ENCODE results near the gene GPR4.
A peak's percentile ranks its signal among the peaks of the same experiment; 100 is the strongest.
"Not testable (repeated sequence)": the region's sequence is repeated elsewhere in the genome, so short reads cannot be mapped to it uniquely, and the experiment has no call there.

Gene GPR4

GRCh38 chr19:45601524-45602374, at the start of gene GPR4:
Gene GPR4, minus strand, starts transcription at chr19:45602212. Its CDS starts 10,346 bp downstream, at chr19:45591866.
- peak in 1 of 2 experiments; percentile 23 for DNase-seq

GRCh38 chr19:45650722-45651121, 48.7 kb upstream of the GPR4 start:
- DNase-seq, result no peak

- DNase-seq, result no peak
Observed at GRCh38 chr19:45646345-45646698, 44.3 kb upstream of the GPR4 start.

DNA sequence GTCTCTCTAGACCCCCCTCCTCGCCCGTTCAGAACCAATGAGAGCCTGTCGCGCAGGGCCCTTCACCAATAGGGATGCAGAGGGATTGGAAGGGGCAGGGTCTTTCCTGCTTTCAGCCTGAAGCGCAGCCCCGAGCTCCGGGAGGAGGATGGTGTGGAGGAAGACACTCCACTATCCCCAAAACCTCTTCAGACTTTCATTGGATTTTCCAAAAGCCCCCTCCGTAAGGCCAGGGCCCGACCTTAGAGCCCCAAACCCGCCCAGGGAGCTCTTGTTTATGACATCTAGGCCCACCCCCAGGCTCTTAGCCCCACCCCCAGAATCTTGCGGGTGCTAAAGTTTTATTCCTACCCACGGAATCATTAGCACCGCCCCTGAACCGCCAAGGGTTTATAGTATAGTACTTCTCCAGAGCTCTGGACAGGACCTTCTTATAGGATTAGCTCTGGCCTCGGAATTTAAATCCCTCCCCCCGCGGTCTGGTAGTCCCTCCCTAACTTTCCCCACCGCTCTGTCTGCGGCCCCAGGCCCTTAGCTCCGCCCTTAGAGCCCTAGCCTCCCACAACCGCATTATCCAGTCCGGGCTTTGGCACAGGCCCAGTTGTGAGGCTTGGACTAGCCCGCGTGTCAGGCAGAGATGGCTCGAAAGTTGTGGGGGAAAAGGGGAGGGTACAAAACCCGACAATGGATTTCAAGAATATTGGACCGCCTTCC, 43.8 kb upstream of the GPR4 start:
- DNase-seq, result peak; percentile 89 to 90

DNA sequence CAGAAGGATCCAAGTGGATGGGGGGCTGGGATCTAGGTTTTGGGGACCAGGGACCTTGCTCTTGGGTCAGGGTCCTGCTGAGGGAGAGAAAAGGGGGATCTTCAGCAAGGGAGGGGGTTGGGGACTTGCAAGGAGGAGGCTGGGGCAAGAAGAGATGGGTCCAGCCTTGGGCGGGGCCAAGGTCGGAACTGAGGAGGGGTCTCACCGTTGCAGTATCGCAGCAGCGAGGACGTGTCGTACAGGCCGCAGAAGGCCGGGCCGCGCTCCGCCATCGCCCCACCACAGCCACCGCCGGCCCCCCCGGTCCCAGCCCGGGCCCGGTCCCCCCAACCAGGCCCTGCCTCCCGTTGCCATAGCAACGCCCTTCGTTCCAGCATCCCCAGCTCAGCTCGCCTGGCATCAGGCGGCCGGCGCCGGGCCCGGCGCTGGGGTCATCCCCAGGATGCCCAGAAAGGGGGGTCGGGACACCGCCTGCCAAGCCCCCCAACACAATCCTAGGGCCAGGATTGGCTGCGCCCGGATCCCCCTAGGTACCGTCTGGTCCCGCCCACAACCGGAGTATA, 43.1 kb upstream of the GPR4 start:
- no peak for DNase-seq

DNA sequence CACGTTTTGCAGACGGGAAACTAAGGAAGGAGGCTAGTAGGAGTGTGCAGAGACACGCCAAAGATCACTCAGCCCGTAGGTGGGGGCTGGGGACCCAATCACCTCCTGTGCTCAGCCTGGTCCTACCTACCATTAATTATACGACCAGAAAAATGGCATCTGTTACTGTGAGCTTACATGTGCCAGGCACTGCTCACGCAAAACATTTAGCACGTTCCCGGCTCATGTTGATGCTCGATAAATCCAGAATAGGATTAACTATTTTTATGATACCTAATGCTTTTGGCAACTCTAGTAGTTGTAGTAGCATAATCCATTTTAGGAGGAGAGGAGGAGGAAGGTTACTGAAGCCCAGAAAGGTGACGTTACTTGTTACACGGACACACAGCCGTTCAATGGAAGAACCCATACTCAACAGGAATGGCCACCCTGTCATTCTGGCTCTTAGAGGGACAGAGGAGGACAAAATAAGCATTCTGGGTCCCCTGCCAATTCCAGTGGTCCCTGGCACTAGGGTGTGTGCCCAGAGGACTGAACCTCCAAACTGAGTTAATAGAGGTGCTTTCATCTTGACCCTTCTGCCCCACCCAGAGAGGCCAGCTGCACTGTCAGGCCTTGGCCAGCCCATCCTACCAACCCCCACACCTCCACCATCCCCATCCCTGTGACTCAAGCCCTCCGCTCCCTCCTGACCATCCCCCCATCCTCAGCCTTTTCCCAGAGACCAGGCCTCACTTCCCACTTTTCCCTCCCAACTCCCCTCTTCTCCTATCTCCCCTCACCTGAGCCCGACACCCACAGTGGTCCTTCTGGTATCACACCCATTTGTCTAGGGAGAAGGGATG, 42.1 kb upstream of the GPR4 start:
- DNase-seq, result no peak

DNA sequence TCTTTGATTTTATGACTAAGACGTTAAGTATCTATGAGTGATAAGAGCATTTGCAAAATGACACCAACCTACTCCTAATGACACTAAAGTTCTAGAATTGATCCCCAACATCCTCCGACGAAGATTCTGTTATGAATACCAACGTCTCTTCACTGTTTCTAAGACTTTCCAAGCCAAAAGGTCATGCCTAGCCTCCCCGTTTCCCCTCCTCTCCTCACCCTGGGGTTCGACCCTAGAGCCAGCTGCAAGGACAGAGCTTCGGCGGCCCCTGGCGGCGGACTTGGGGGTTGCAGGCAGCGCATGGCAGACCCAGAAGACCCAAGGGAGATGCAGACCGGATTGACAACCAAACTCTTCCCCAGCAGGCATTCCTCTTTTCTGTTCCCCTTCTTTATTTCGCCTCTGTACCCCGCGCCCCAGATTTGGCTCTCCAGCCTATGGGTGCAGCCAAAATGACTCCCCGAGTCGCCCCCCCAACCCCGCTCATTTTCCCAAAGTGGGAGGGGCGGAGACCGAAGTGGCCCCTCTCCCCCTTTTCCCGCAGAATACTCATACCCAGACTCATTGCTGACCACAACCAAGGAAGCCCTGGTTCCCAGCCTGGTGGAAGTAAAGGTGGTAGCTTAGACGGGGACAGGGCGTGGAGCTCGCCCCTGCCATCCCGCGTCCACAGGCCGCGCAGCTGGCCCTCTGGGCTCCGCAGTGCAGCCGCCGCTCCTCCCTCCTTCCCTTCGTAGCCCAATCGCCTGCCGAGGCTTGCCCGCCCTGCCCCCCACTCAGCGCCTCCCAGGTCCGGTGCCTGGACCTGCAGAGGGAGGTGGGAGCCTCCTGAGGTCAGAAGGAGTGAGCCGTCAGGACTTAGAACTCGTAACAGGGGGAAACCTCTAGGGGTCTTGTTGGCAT, 41.3 kb upstream of the GPR4 start:
- peak; percentile 84 to 87 for DNase-seq

- DNase-seq, result peak; percentile 70 to 83
Observed at GRCh38 chr19:45641274-45642105, 39.5 kb upstream of the GPR4 start.

- DNase-seq, result no peak
Observed at GRCh38 chr19:45640849-45641273, 38.8 kb upstream of the GPR4 start.

DNA sequence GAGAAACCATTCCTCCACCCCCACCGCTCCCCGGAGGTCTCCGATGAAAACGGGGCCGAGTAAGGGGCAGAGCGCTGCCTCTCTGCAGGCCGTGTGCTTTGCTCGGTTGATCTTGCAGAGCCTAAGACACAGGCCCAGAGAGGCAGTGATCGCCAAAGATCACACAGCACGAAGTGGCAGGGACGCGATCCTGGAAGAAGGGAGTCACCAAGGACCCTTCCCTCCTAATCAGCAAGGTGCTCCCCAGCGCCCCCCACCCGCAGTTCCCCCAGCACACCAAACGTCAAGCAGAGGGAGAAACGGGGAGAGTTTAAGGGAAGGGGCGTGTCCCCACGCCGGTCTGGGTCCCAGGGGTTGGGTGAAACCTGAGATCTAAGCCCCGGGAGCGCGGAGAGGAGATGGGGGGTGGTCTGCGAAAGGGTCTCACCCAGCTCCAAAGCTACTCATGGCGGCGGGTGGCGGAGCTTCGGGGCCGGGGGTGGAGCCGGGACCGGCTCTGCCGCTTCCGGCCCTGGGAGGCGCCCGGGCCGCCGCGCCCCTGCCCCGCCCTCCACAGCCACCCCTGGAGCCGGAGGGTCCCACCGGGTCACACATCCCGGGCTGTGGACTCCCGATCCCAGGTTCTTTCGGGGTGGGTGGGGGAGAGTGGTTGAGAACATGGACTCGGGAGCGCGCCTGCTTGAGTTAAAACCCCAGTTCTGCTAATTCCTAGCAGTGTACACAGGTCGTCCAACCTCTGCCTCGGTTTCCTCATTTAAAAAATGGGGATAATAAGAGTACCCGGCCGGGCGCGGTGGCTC, 37.1 kb upstream of the GPR4 start, which contains the start of gene EML2:
Gene EML2 (minus strand): TSS at position 468 of the 800 bp plus-strand sequence. CDS start 21 bp downstream, at position 447.
- peak; percentile 50 to 60 for DNase-seq

GRCh38 chr19:45637890-45638667, 36.1 kb upstream of the GPR4 start:
- DNase-seq, result no peak

- no peak for DNase-seq
Observed at GRCh38 chr19:45636902-45637301, 34.9 kb upstream of the GPR4 start.

DNA sequence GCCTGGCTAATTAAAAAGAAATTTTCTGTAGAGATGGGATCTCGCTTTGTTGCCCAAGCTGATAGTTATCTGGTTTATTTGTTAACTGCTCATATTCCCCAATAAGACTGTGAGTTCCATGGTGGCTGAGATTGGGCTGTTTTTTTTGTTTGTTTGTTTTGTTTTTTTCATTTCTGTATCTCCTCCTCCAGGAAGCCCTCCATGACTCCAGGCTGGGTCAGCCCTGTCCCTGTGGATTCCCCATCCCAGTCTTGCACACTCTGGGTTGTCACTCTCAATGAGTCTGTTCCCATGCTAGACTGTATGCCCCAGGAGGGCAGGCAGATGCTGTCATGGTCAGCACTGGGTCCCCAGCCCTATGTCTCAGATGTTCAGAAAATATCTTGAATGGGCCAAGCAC, 34.3 kb upstream of the GPR4 start:
- no peak for DNase-seq

- no peak for DNase-seq
Observed at GRCh38 chr19:45632468-45633196, 30.6 kb upstream of the GPR4 start.

DNA sequence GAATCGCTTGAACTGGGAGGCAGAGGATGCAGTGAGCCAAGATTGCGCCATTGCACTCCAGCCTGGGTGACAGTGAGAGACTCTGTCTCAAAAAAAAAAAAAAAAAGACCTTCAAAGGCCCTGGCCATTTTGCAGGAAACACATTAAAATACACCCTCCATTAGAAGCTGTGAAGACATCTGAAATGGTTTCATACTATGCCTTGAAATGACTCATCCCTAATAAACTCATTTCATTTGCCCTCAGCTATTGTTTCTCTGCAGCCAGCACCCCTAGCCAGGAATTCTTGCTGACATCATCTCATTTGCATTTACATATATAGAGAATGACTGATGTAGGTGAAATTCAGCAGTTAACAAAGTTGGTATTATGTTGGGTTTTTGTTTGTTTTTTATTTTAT, 28.5 kb upstream of the GPR4 start:
- no peak for DNase-seq

DNA sequence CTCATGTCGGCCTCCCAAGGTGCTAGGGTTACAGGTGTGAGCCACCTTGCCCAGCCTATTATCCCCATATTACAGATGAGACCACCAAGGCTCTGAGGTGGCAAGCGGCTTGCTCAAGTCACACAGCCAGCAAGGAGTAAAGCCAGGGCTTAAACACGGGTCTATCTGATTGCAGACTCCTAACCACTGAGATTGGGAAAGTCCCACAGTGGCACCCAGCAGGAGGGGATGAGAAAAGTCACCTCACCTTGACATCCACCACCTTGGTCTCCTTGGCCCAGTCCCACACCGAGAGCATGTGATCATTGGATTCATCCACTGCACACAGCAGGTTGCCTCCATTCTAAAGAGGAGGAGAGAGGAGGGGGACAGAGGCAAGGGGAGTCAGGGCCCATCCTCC, 27.7 kb upstream of the GPR4 start:
- DNase-seq, result no peak

- DNase-seq, result not testable (repeated sequence)
Observed at GRCh38 chr19:45628219-45628618, 26.2 kb upstream of the GPR4 start.

DNA sequence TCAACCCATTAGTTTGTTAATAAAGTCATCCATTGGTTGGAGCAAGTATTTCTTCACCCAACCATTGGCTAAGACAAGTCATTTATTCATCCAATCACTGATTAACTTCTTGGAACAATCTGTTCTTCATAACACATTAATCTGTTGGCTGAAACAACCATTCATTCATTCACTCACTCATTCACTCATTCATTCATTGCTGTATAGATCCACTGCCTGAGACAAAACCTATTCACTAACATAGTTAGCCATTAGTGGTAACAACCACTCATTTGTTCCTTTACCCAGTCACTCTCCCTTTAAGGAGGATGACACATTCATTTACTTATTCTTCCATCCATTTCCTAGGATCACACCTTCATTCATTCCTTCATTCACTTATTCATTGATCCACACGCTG, 22.0 kb upstream of the GPR4 start:
- DNase-seq, result no peak

Data from NCI-H1930 (cell line).